Type B pancreatic cell (in vitro differentiated cells): ENCODE results near the gene BCL6. TPM values are rescaled to one million over a fixed set of nuclear protein-coding genes. Genes with fewer than 3 reads are reported as not detected.

Experiments used
- DNase-seq: peaks from one replicate; pipeline ENCODE4 v3.0.0; 2021; ENCODE audit warnings: mixed read lengths; ENCODE audit not compliant: unreplicated experiment; ENCODE audit errors: extremely low spot score
- H3K27ac Mint-ChIP-seq: 2 replicates; pipeline ENCODE4 v1.8.0; 2021; ENCODE audit warnings: mild to moderate bottlenecking, mixed read lengths
- H3K27me3 Mint-ChIP-seq: 2 replicates; pipeline ENCODE4 v1.8.0; 2021; ENCODE audit warnings: mixed read lengths
- H3K36me3 Mint-ChIP-seq: 2 replicates; pipeline ENCODE4 v1.8.0; 2021; ENCODE audit warnings: mixed read lengths
- H3K4me1 Mint-ChIP-seq: one replicate; pipeline ENCODE4 v1.8.0; 2021; ENCODE audit warnings: mixed read lengths; ENCODE audit not compliant: unreplicated experiment
- H3K4me3 Mint-ChIP-seq: 2 replicates; pipeline ENCODE4 v1.8.0; 2021; ENCODE audit warnings: mild to moderate bottlenecking, mixed read lengths
- H3K9me3 Mint-ChIP-seq: 2 replicates; pipeline ENCODE4 v1.8.0; 2021; ENCODE audit warnings: mixed read lengths
- CTCF ChIP-seq: fragments of 200-600 bp; sonication (generic); conservative IDR thresholded peaks from 2 replicates; pipeline ENCODE4 v1.5.0; 2021; ENCODE audit warnings: antibody characterized with exemption, mild to moderate bottlenecking
- total RNA-seq: library from RNA; stranded (reverse); gene quantifications from 2 replicates; pipeline ENCODE4 v1.2.1, GENCODE V29; 2021; ENCODE audit warnings: low replicate concordance

Gene BCL6
- total RNA-seq, 1 donor from 2014 or later = 27.3 TPM

GRCh38 chr3:187737006-187737367 is 8.3 kb downstream of the BCL6 start:
- Mint-ChIP-seq H3K4me3 (peak overlapping the region; percentile 97), H3K27me3 (peaks cover 5% of the 10 kb centered on the region), H3K27ac (peak overlapping the region; percentile 87), H3K36me3 (peaks cover 14% of the 10 kb centered on the region), H3K4me1 (peaks cover 29% of the 10 kb centered on the region), H3K9me3 (no peaks in the 10 kb centered on the region)
- no peak for TF ChIP-seq CTCF
- no peak for DNase-seq

GRCh38 chr3:187736418-187736871 is 8.8 kb downstream of the BCL6 start:
- DNase-seq = peak; percentile 27
- Mint-ChIP-seq H3K27me3 (peaks cover 5% of the 10 kb centered on the region), H3K9me3 (no peaks in the 10 kb centered on the region), H3K36me3 (peaks cover 18% of the 10 kb centered on the region), H3K27ac (peak overlapping the region; percentile 87), H3K4me3 (peak overlapping the region; percentile 97), H3K4me1 (peaks cover 23% of the 10 kb centered on the region)
- no peak for TF ChIP-seq CTCF

- Mint-ChIP-seq H3K9me3 (no peaks in the 10 kb centered on the region), H3K4me3 (peak overlapping the region; percentile 31), H3K4me1 (peaks cover 19% of the 10 kb centered on the region), H3K27ac (peak overlapping the region; percentile 50), H3K27me3 (peaks cover 5% of the 10 kb centered on the region), H3K36me3 (peaks cover 24% of the 10 kb centered on the region)
- DNase-seq = no peak
- no peak for TF ChIP-seq CTCF
These were observed 9.4 kb downstream of the BCL6 start for GRCh38 chr3:187735837-187736236.

GRCh38 chr3:187735383-187735782 is 9.9 kb downstream of the BCL6 start:
- Mint-ChIP-seq H3K9me3 (no peaks in the 10 kb centered on the region), H3K27ac (peak overlapping the region; percentile 50), H3K4me3 (peak overlapping the region; percentile 31), H3K27me3 (peaks cover 5% of the 10 kb centered on the region), H3K4me1 (peaks cover 15% of the 10 kb centered on the region), H3K36me3 (peaks cover 27% of the 10 kb centered on the region)
- DNase-seq = no peak
- TF ChIP-seq CTCF = no peak

- DNase-seq = no peak
- Mint-ChIP-seq H3K4me3 (no peak overlapping the region), H3K27me3 (peaks cover 5% of the 10 kb centered on the region), H3K36me3 (peaks cover 31% of the 10 kb centered on the region), H3K4me1 (peaks cover 15% of the 10 kb centered on the region), H3K9me3 (no peaks in the 10 kb centered on the region), H3K27ac (no peak overlapping the region)
- no peak for TF ChIP-seq CTCF
These were observed 10.4 kb downstream of the BCL6 start for GRCh38 chr3:187734841-187735240.

- TF ChIP-seq CTCF = no peak
- peaks cover 5% of the 10 kb centered on the region for H3K27me3 Mint-ChIP-seq
- H3K9me3 Mint-ChIP-seq = no peaks in the 10 kb centered on the region
- H3K36me3 Mint-ChIP-seq = peaks cover 36% of the 10 kb centered on the region
- H3K4me3 Mint-ChIP-seq = no peak overlapping the region
- no peak overlapping the region for H3K27ac Mint-ChIP-seq
- H3K4me1 Mint-ChIP-seq = peaks cover 10% of the 10 kb centered on the region
- peak; percentile 40 for DNase-seq
These were observed 11.9 kb downstream of the BCL6 start for GRCh38 chr3:187733371-187733770.
